Panc1 (cell line): Measurements from ENCODE around the gene ASXL3. TPM values are rescaled to one million over a fixed set of nuclear protein-coding genes. Genes with fewer than 3 reads are reported as not detected.

ENCODE experiments used
- ATAC-seq: fragments of 200-7000 bp; cut with Tn5 transposase; 2 replicates; pipeline ENCODE4 v1.9.1; 2020; ENCODE audit warnings: mild to moderate bottlenecking, moderate library complexity
- BruUV-seq: library from RNA; stranded (reverse); fragments of 400-500 nt; replicated peaks from 2 replicates; lab custom pipeline; 2021; lab: Mats Ljungman, UMichigan
- CTCF ChIA-PET: fragments of 300-600 bp; sonication (Branson Sonifier 250); formaldehyde crosslinking; loops from one replicate; lab custom pipeline; 2022; ENCODE audit warnings: antibody characterized with exemption; lab: Charles Lee
- POLR2A ChIA-PET: fragments of 300-600 bp; sonication (Branson Sonifier 250); formaldehyde crosslinking; loops from one replicate; lab custom pipeline; 2022; ENCODE audit warnings: antibody characterized with exemption; lab: Charles Lee
- DNase-seq: peaks from one replicate; pipeline ENCODE4 v3.0.0-alpha.2; 2010; ENCODE audit warnings: low read depth, low spot score
- H3K27ac ChIP-seq: 2 replicates; pipeline ENCODE4 v1.5.1; 2011; ENCODE audit warnings: mild to moderate bottlenecking, low read length, inconsistent platforms
- H3K27me3 ChIP-seq: fragments of 200-500 bp; sonication (Bioruptor generic); 2 replicates; pipeline ENCODE4 v1.6.0; 2014; ENCODE audit warnings: low read length, inconsistent platforms; ENCODE audit not compliant: control insufficient read depth, insufficient read depth
- H3K36me3 ChIP-seq: fragments of 200-500 bp; sonication (Bioruptor generic); 2 replicates; pipeline ENCODE4 v1.5.1; 2014; ENCODE audit warnings: inconsistent platforms, mild to moderate bottlenecking, low read length, moderate library complexity; ENCODE audit not compliant: control insufficient read depth, insufficient read depth
- H3K4me1 ChIP-seq: 2 replicates; pipeline ENCODE4 v1.5.1; 2011; ENCODE audit warnings: inconsistent platforms, mild to moderate bottlenecking, low read length, moderate library complexity; ENCODE audit not compliant: control insufficient read depth, insufficient read depth
- H3K4me3 ChIP-seq, 2 experiments: 2 replicates each; pipeline ENCODE4 v1.5.1; 2011 to 2012; ENCODE audit warnings: low read depth in 2 of 2, low read length in 2 of 2, mild to moderate bottlenecking in 2 of 2, inconsistent platforms in 1 of 2, moderate library complexity in 1 of 2
- H3K9me3 ChIP-seq: fragments of 200-500 bp; sonication (Bioruptor generic); 2 replicates; pipeline ENCODE4 v1.5.1; 2014; ENCODE audit warnings: low read depth, mild to moderate bottlenecking, inconsistent platforms, low read length, moderate library complexity; ENCODE audit not compliant: control insufficient read depth, insufficient read depth
- POLR2AphosphoS5 ChIP-seq: IDR thresholded peaks from 2 replicates; pipeline ENCODE4 v1.6.1; 2012; ENCODE audit warnings: mild to moderate bottlenecking, low read depth, low read length, moderate library complexity
- SIN3A ChIP-seq: IDR thresholded peaks from 2 replicates; pipeline ENCODE4 v1.6.1; 2012; ENCODE audit warnings: low read depth, mild to moderate bottlenecking, low read length, moderate library complexity, borderline replicate concordance; ENCODE audit not compliant: insufficient read depth
- TCF7L2 ChIP-seq: IDR thresholded peaks from 2 replicates; pipeline ENCODE4 v1.6.1; 2011; ENCODE audit warnings: mild to moderate bottlenecking, low read depth, low read length, inconsistent platforms
- in situ Hi-C: cut with HindIII; loops from 2 replicates; pipeline ENCODE4 v1.10.0; 2016; ENCODE audit warnings: low sequenced_read_pairs, low pct_unique_long_range_greater_than_20kb
- intact Hi-C: fragments of 100-400 bp; cut with micrococcal nuclease; formaldehyde crosslinking; loops from one replicate; pipeline ENCODE4 v1.10.0; 2022; ENCODE audit not compliant: unreplicated experiment
- total RNA-seq: library from RNA; stranded (reverse); gene quantifications from one replicate; pipeline ENCODE4 v1.2.1, GENCODE V29; 2021; ENCODE audit not compliant: unreplicated experiment
- TF ChIP-seq, protein P1 (sequence below), 2 experiments: IDR thresholded peaks; 2 replicates each; pipeline ENCODE4 v1.6.1; 2011 to 2012; ENCODE audit warnings: low read depth in 2 of 2, control low read depth in 1 of 2, low read length in 1 of 2, mild to moderate bottlenecking in 1 of 2, moderate library complexity in 1 of 2; ENCODE audit not compliant: insufficient read depth in 1 of 2
- TF ChIP-seq, protein P2 (sequence below): fragments of 450-650 bp; IDR thresholded peaks from 2 replicates; pipeline ENCODE4 v1.5.1; 2017; ENCODE audit warnings: mild to moderate bottlenecking

ASXL3 gene
- total RNA-seq, 1 experiment from 2014 or later, result 0.74 TPM

DNA sequence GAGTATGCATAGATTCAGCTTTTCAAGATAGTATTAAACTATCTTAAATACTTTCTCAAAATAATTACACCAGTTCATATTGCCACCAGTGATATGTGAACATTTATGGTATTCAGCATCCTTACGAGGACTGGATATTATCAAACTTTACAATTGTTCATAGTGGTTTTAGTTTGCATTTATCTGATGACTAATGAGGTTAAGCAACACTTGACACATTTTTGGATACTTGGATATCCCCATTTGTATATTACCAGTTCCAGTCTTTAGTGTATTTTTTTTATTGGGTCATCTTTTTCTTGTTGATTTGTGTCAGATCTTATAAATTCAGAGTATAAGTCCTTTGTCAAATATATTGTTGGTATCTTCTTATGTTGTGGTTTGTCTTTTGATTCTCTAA lies 128.4 kb downstream of the ASXL3 start:
- intact Hi-C loops (no loop called here), in situ Hi-C loops (no loop called here)
- BruUV-seq, result no TSS peak
- TF ChIP-seq, protein P1, sequence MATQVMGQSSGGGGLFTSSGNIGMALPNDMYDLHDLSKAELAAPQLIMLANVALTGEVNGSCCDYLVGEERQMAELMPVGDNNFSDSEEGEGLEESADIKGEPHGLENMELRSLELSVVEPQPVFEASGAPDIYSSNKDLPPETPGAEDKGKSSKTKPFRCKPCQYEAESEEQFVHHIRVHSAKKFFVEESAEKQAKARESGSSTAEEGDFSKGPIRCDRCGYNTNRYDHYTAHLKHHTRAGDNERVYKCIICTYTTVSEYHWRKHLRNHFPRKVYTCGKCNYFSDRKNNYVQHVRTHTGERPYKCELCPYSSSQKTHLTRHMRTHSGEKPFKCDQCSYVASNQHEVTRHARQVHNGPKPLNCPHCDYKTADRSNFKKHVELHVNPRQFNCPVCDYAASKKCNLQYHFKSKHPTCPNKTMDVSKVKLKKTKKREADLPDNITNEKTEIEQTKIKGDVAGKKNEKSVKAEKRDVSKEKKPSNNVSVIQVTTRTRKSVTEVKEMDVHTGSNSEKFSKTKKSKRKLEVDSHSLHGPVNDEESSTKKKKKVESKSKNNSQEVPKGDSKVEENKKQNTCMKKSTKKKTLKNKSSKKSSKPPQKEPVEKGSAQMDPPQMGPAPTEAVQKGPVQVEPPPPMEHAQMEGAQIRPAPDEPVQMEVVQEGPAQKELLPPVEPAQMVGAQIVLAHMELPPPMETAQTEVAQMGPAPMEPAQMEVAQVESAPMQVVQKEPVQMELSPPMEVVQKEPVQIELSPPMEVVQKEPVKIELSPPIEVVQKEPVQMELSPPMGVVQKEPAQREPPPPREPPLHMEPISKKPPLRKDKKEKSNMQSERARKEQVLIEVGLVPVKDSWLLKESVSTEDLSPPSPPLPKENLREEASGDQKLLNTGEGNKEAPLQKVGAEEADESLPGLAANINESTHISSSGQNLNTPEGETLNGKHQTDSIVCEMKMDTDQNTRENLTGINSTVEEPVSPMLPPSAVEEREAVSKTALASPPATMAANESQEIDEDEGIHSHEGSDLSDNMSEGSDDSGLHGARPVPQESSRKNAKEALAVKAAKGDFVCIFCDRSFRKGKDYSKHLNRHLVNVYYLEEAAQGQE (IDR thresholded peaks at IDR 0.05; ENCODE audit: insufficient read depth in 1 of 2, low read depth in 2 of 2, low read length in 1 of 2), result no peak
- TF ChIP-seq, protein P2, sequence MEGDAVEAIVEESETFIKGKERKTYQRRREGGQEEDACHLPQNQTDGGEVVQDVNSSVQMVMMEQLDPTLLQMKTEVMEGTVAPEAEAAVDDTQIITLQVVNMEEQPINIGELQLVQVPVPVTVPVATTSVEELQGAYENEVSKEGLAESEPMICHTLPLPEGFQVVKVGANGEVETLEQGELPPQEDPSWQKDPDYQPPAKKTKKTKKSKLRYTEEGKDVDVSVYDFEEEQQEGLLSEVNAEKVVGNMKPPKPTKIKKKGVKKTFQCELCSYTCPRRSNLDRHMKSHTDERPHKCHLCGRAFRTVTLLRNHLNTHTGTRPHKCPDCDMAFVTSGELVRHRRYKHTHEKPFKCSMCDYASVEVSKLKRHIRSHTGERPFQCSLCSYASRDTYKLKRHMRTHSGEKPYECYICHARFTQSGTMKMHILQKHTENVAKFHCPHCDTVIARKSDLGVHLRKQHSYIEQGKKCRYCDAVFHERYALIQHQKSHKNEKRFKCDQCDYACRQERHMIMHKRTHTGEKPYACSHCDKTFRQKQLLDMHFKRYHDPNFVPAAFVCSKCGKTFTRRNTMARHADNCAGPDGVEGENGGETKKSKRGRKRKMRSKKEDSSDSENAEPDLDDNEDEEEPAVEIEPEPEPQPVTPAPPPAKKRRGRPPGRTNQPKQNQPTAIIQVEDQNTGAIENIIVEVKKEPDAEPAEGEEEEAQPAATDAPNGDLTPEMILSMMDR, result no peak
- no peak for TF ChIP-seq TCF7L2
- no peak for DNase-seq
- ATAC-seq, result no peak
- Histone ChIP-seq H3K27ac (no peak overlapping the region), H3K36me3 (no peaks in the 10 kb centered on the region), H3K4me3 (no peak overlapping the region), H3K27me3 (no peaks in the 10 kb centered on the region), H3K4me1 (no peaks in the 10 kb centered on the region), H3K9me3 (0 out of 2 replicates have a peak, but pooled peaks cover 2% of the 10 kb centered on the region)
- ChIA-PET CTCF (no interaction called here), POLR2A (no interaction called here)

DNA sequence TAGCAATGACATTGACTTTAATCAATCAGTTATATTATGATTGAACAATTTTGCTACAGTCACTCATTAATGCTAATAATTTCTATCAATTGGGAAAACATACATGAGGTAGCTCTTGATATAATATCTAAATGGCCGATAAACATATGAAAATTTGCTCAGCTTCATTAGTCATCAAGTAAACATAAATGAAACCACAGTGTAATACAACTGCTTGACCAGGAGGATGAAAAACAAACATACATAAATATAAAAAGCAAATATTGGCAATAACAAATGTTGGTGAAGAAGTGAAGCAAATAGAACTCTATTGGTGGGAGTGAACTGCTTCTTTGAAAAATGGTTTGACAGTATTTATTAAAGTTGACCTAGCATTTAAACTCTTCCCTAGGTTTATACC lies 130.9 kb downstream of the ASXL3 start:
- Histone ChIP-seq H3K4me1 (no peaks in the 10 kb centered on the region), H3K9me3 (0 out of 2 replicates have a peak, but pooled peaks cover 2% of the 10 kb centered on the region), H3K27ac (no peak overlapping the region), H3K36me3 (no peaks in the 10 kb centered on the region), H3K4me3 (no peak overlapping the region), H3K27me3 (no peaks in the 10 kb centered on the region)
- ChIA-PET CTCF (no interaction called here), POLR2A (no interaction called here)
- no peak for DNase-seq
- ATAC-seq, result no peak
- intact Hi-C loops, result no loop called here
- no TSS peak for BruUV-seq
- in situ Hi-C loops, result no loop called here
- TF ChIP-seq SIN3A (no peak), TCF7L2 (no peak), POLR2AphosphoS5 (no peak)
- TF ChIP-seq, protein P2, result no peak
- TF ChIP-seq, protein P1 (IDR thresholded peaks at IDR 0.05; ENCODE audit: insufficient read depth in 1 of 2, low read depth in 2 of 2, low read length in 1 of 2), result no peak
